ENCODE data around the gene ZNF678.
"Not testable (repeated sequence)": the region's sequence is repeated elsewhere in the genome, so short reads cannot be mapped to it uniquely, and the experiment has no call there.

The ZNF678 gene

GRCh38 chr1:227556288-227556687, 7.1 kb upstream of the ZNF678 start:
- no peak for DNase-seq

- DNase-seq, result no peak
Observed at GRCh38 chr1:227557962-227558725, 5.2 kb upstream of the ZNF678 start.

GRCh38 chr1:227558732-227559262, 4.6 kb upstream of the ZNF678 start:
- no peak for DNase-seq

GRCh38 chr1:227559499-227559898, 3.9 kb upstream of the ZNF678 start:
- no peak for DNase-seq

- DNase-seq, result no peak
Observed at GRCh38 chr1:227559926-227560325, 3.4 kb upstream of the ZNF678 start.

GRCh38 chr1:227560393-227561173, 2.8 kb upstream of the ZNF678 start:
- DNase-seq, result no peak

- DNase-seq, result no peak
Observed at GRCh38 chr1:227561241-227561907, 2.0 kb upstream of the ZNF678 start.

GRCh38 chr1:227562037-227562436, 1.3 kb upstream of the ZNF678 start:
- DNase-seq, result no peak

GRCh38 chr1:227562933-227563323, 428 bp upstream of the ZNF678 start:
- DNase-seq, result no peak

GRCh38 chr1:227567256-227567655, 3.9 kb downstream of the ZNF678 start:
- no peak for DNase-seq

- no peak for DNase-seq
Observed at GRCh38 chr1:227568593-227568992, 5.2 kb downstream of the ZNF678 start.

GRCh38 chr1:227572752-227573151, 9.4 kb downstream of the ZNF678 start:
- DNase-seq, result no peak

- DNase-seq, result no peak
Observed at GRCh38 chr1:227574926-227575325, 11.6 kb downstream of the ZNF678 start.

GRCh38 chr1:227576189-227576588, 12.8 kb downstream of the ZNF678 start:
- no peak for DNase-seq

- DNase-seq, result no peak
Observed at GRCh38 chr1:227577500-227577899, 14.1 kb downstream of the ZNF678 start.

GRCh38 chr1:227583354-227583753, 20.0 kb downstream of the ZNF678 start:
- no peak for DNase-seq

- DNase-seq, result no peak
Observed at GRCh38 chr1:227586733-227587132, 23.4 kb downstream of the ZNF678 start.

- no peak for DNase-seq
Observed at GRCh38 chr1:227587968-227588367, 24.6 kb downstream of the ZNF678 start.

- not testable (repeated sequence) for DNase-seq
Observed at GRCh38 chr1:227588769-227589168, 25.4 kb downstream of the ZNF678 start.

GRCh38 chr1:227589777-227590176, 26.4 kb downstream of the ZNF678 start:
- DNase-seq, result not testable (repeated sequence)

- DNase-seq, result not testable (repeated sequence)
Observed at GRCh38 chr1:227596222-227596621, 32.9 kb downstream of the ZNF678 start.

- no peak for DNase-seq
Observed at GRCh38 chr1:227603327-227603726, 40.0 kb downstream of the ZNF678 start.

GRCh38 chr1:227604446-227604845, 41.1 kb downstream of the ZNF678 start:
- DNase-seq, result no peak

Measured in NCI-H2081 (cell line).